HepG2 (cell line): Measurements from ENCODE around the gene ANKS1A. TPM values are rescaled to one million over a fixed set of nuclear protein-coding genes. Genes with fewer than 3 reads are reported as not detected.

Experiments
- ATAC-seq: fragments of 200-7000 bp; cut with Tn5 transposase; 3 replicates; pipeline ENCODE4 v1.9.1; 2020; ENCODE audit warnings: mild to moderate bottlenecking, moderate library complexity
- BruUV-seq: library from RNA; stranded (reverse); fragments of 400-500 nt; replicated peaks from 2 replicates; lab custom pipeline; 2021; lab: Mats Ljungman, UMichigan
- CTCF ChIA-PET: fragments of 300-600 bp; formaldehyde crosslinking; extraction: SDS; loops from one replicate; lab custom pipeline; 2021; ENCODE audit warnings: low total read pairs, inconsistent platforms, low intra/inter-chr PET ratio; lab: Yijun Ruan, JAX
- POLR2A ChIA-PET: fragments of 350-600 bp; sonication (Branson Sonifier 250); formaldehyde crosslinking; loops from one replicate; lab custom pipeline; 2020; ENCODE audit warnings: antibody characterized with exemption, inconsistent platforms; lab: Yijun Ruan, JAX
- DNase-seq: peaks from one replicate; pipeline ENCODE4 v3.0.0-alpha.2; 2015; ENCODE audit warnings: low spot score
- FAIRE-seq: peaks from 3 replicates; lab custom pipeline; 2011; peaks lifted over from hg19 to GRCh38; lab: Jason Lieb, UNC
- H2AFZ ChIP-seq: one replicate; pipeline ENCODE4 v1.6.1; 2011; ENCODE audit warnings: low read length, inconsistent platforms
- H3K27ac ChIP-seq: fragments of 300-600 bp; 3 replicates; pipeline ENCODE4 v1.8.0; 2011; ENCODE audit warnings: mixed run types, mild to moderate bottlenecking, mixed read lengths, low read length, inconsistent platforms; ENCODE audit not compliant: insufficient read depth; ENCODE audit errors: extremely low read length
- H3K27me3 ChIP-seq, 2 experiments: fragments of 200-600 bp in 1 of 2; 2 replicates in 1 of 2; 3 replicates in 1 of 2; pipeline versions ENCODE4 v1.6.0 to v1.8.0; 2011; ENCODE audit warnings: low read length in 2 of 2, mild to moderate bottlenecking in 2 of 2, moderate library complexity in 2 of 2, inconsistent platforms in 1 of 2; ENCODE audit not compliant: insufficient read depth in 2 of 2, control insufficient read depth in 1 of 2
- H3K36me3 ChIP-seq, 2 experiments: fragments of 200-600 bp in 1 of 2; replicated peaks in 1 of 2; 2 replicates in 1 of 2; 3 replicates in 1 of 2; pipeline versions ENCODE4 v1.5.1 to v1.8.0; 2011; ENCODE audit warnings: low read length in 2 of 2, inconsistent platforms in 1 of 2; ENCODE audit not compliant: insufficient read depth in 2 of 2, control insufficient read depth in 1 of 2
- H3K4me1 ChIP-seq: 2 replicates; pipeline ENCODE4 v1.5.1; 2012; ENCODE audit warnings: low read length, inconsistent platforms; ENCODE audit not compliant: insufficient read depth
- H3K4me2 ChIP-seq: 2 replicates; pipeline ENCODE4 v1.6.0; 2011; ENCODE audit warnings: low read depth, low read length, inconsistent platforms
- H3K4me3 ChIP-seq, 3 experiments: fragments of 200-600 bp in 1 of 3; sonication (generic), shearing (Covaris generic) in 1 of 3; replicated peaks in 1 of 3; 2 replicates each; pipeline ENCODE4 v1.5.1; 2011 to 2016; ENCODE audit warnings: low read length in 3 of 3, inconsistent platforms in 2 of 3, low read depth in 2 of 3, mild to moderate bottlenecking in 2 of 3, control low read depth in 1 of 3, mixed read lengths in 1 of 3; ENCODE audit not compliant: insufficient read depth in 1 of 3
- H3K79me2 ChIP-seq: one replicate; pipeline ENCODE4 v1.6.1; 2011; ENCODE audit warnings: low read length, inconsistent platforms; ENCODE audit not compliant: insufficient read depth
- H3K9ac ChIP-seq: 2 replicates; pipeline ENCODE4 v1.6.0; 2011; ENCODE audit warnings: mild to moderate bottlenecking, low read depth, low read length, inconsistent platforms; ENCODE audit not compliant: insufficient read depth
- H3K9me3 ChIP-seq: 2 replicates; pipeline ENCODE4 v1.5.1; 2012; ENCODE audit warnings: mild to moderate bottlenecking, low read length
- H4K20me1 ChIP-seq: 2 replicates; pipeline ENCODE4 v1.6.0; 2011; ENCODE audit warnings: inconsistent platforms, mild to moderate bottlenecking, low read length, moderate library complexity; ENCODE audit not compliant: insufficient read depth
- ATF7-NPFF ChIP-seq: sonication (generic); formaldehyde crosslinking; IDR thresholded peaks from 2 replicates; pipeline ENCODE4 v1.8.1; 2023; ENCODE audit warnings: mild to moderate bottlenecking, low read depth, missing genetic modification reagents, moderate library complexity
- HNF4G ChIP-seq, 2 experiments: sonication (generic) in 1 of 2; formaldehyde crosslinking in 1 of 2; IDR thresholded peaks; 2 replicates each; pipeline versions ENCODE4 v1.4.0 to v1.6.1; 2011 to 2020; ENCODE audit warnings: borderline replicate concordance in 2 of 2, low read depth in 2 of 2, mild to moderate bottlenecking in 2 of 2, low read length in 1 of 2, missing genetic modification reagents in 1 of 2, moderate library complexity in 1 of 2
- NFYB ChIP-seq: sonication (generic); formaldehyde crosslinking; IDR thresholded peaks from 2 replicates; pipeline ENCODE4 v1.4.0; 2020; ENCODE audit warnings: missing genetic modification reagents
- RAD51 ChIP-seq: fragments of 450-650 bp; IDR thresholded peaks from 2 replicates; pipeline ENCODE4 v1.6.1; 2016; ENCODE audit warnings: borderline replicate concordance
- RCOR2 ChIP-seq: IDR thresholded peaks from 2 replicates; pipeline ENCODE4 v1.6.1; 2016; ENCODE audit warnings: missing biosample characterization, missing genetic modification reagents
- SP2 ChIP-seq: sonication (generic); formaldehyde crosslinking; IDR thresholded peaks from 2 replicates; pipeline ENCODE4 v1.5.1; 2020; ENCODE audit warnings: mild to moderate bottlenecking, missing genetic modification reagents
- TARDBP ChIP-seq: sonication (generic); formaldehyde crosslinking; IDR thresholded peaks from 2 replicates; pipeline ENCODE4 v1.8.0; 2022; ENCODE audit warnings: mild to moderate bottlenecking, missing genetic modification reagents
- XRCC5 ChIP-seq: fragments of 200-400 bp; formaldehyde crosslinking; optimal IDR thresholded peaks from 2 replicates; pipeline ENCODE3; 2017; ENCODE audit warnings: mild to moderate bottlenecking, low read length
- ZNF180 ChIP-seq: sonication (generic); formaldehyde crosslinking; IDR thresholded peaks from 2 replicates; pipeline ENCODE4 v1.4.0; 2020; ENCODE audit warnings: low read depth, missing genetic modification reagents, borderline replicate concordance
- ZNF772 ChIP-seq: sonication (generic); formaldehyde crosslinking; IDR thresholded peaks from 2 replicates; pipeline ENCODE4 v1.5.0; 2020; ENCODE audit warnings: mild to moderate bottlenecking, missing genetic modification reagents
- ZSCAN9 ChIP-seq: IDR thresholded peaks from 2 replicates; pipeline ENCODE4 v1.6.1; 2016; ENCODE audit warnings: borderline replicate concordance
- WGBS: methylation state at CpG from one replicate; pipeline ENCODE4 v1.1.6; 2017; ENCODE audit warnings: low lambda C conversion rate; 5-methylcytosine and 5-hydroxymethylcytosine counted together
- in situ Hi-C: cut with HindIII; loops from 2 replicates; pipeline ENCODE4 v1.10.0; 2017; ENCODE audit warnings: low pct_unique_long_range_greater_than_20kb; ENCODE audit not compliant: extremely low pct_ligation_motif_present
- intact Hi-C: fragments of 100-400 bp; cut with micrococcal nuclease; formaldehyde crosslinking; loops from one replicate; pipeline ENCODE4 v1.10.0; 2022; ENCODE audit not compliant: unreplicated experiment
- polyA plus RNA-seq, 8 experiments: library from polyadenylated mRNA; depleted of rRNA in 3 of 8; stranded (reverse) in 7 of 8; unstranded in 1 of 8; fragments of >200 nt; fragmentation: Illumina TruSeq in 4 of 8; extraction: Trizol in 4 of 8; gene quantifications; 2 replicates each; pipeline versions ENCODE4 v1.2.1 to v1.2.3, GENCODE V29; 2011 to 2016; ENCODE audit warnings: low read depth in 4 of 8, missing spikeins in 1 of 8, mixed read lengths in 1 of 8; ENCODE audit not compliant: insufficient read depth in 1 of 8
- total RNA-seq, 5 experiments: library from RNA; depleted of rRNA; stranded (reverse); fragments of >200 nt; fragmentation: Illumina TruSeq; extraction: Trizol; gene quantifications; 2 replicates each; pipeline ENCODE4 v1.2.3, GENCODE V29; 2016; ENCODE audit warnings: low read depth in 1 of 5
- TF ChIP-seq, protein P1 (sequence below): sonication (generic); formaldehyde crosslinking; IDR thresholded peaks from 2 replicates; pipeline ENCODE4 v1.4.0; 2020; ENCODE audit warnings: mild to moderate bottlenecking, missing genetic modification reagents, borderline replicate concordance

The ANKS1A gene
- total and polyA plus RNA-seq, 2 of the 13 experiments (the other 11 are each of a cell fraction or from before 2014, with no cell fraction given) = 7.2 to 15.1 TPM

GRCh38 chr6:35030099-35030498 lies 141.0 kb downstream of the ANKS1A start:
- peaks cover 5 to 16% of the 10 kb centered on the region in 2 experiments; a peak in 4 of 5 replicates for H3K36me3 ChIP-seq
- FAIRE-seq (no peak), ATAC-seq (no peak), DNase-seq (no peak)
- H3K27ac ChIP-seq = no peak overlapping the region
- H3K4me1 ChIP-seq = peaks cover 19% of the 10 kb centered on the region
- no TSS peak for BruUV-seq
- H4K20me1 ChIP-seq = no peaks in the 10 kb centered on the region
- no peaks in the 10 kb centered on the region for H3K9me3 ChIP-seq
- in situ Hi-C loops = no loop called here
- POLR2A ChIA-PET = no interaction called here
- H3K27me3 ChIP-seq = no peaks in the 10 kb centered on the region
- H3K79me2 ChIP-seq = no peaks in the 10 kb centered on the region
- H3K4me3 ChIP-seq = no peak overlapping the region
- 98% methylated on average over 2 of the region's 2 CpGs for WGBS
- intact Hi-C loops = no loop called here
- CTCF ChIA-PET = no interaction called here
- H3K4me2 ChIP-seq = no peak overlapping the region
- H2AFZ ChIP-seq = no peak overlapping the region
- H3K9ac ChIP-seq = no peak overlapping the region
- no peak for TF ChIP-seq RAD51
- no peak for TF ChIP-seq ATF7-NPFF (CRISPR knock-in tag)
- TF ChIP-seq, all 625 proteins: peak for 0

- no peaks in the 10 kb centered on the region for H4K20me1 ChIP-seq
- H3K4me2 ChIP-seq = peak overlapping the region; percentile 31
- ATAC-seq (peak; percentile 98), DNase-seq (peak; percentile 79), FAIRE-seq (peak; percentile 98)
- ChIA-PET CTCF (no interaction called here), POLR2A (no interaction called here)
- peaks cover 19% of the 10 kb centered on the region for H3K4me1 ChIP-seq
- 36% methylated on average over 5 of the region's 5 CpGs for WGBS
- H3K27ac ChIP-seq = peak overlapping the region; percentile 45
- in situ Hi-C loops = no loop called here
- H3K9me3 ChIP-seq = no peaks in the 10 kb centered on the region
- no TSS peak for BruUV-seq
- intact Hi-C loops = no loop called here
- no peaks in the 10 kb centered on the region for H3K27me3 ChIP-seq
- no peak overlapping the region for H2AFZ ChIP-seq
- no peak overlapping the region for H3K9ac ChIP-seq
- no peaks in the 10 kb centered on the region for H3K79me2 ChIP-seq
- H3K4me3 ChIP-seq = no peak overlapping the region
- peaks cover 5 to 16% of the 10 kb centered on the region in 2 experiments; a peak in 3 of 5 replicates for H3K36me3 ChIP-seq
- TF ChIP-seq SP2 (CRISPR knock-in tag) (no peak), HNF4G (IDR thresholded peaks at IDR 0.05; ENCODE audit: borderline replicate concordance, low read depth, low read length) (peak; percentile 69), HNF4G (CRISPR knock-in tag; IDR thresholded peaks at IDR 0.05; ENCODE audit: borderline replicate concordance, low read depth) (peak; percentile 32; the same call in 1 of the 2 replicates), XRCC5 (peak; percentile 62), ZNF772 (peak; percentile 51; the same call in 1 of the 2 replicates), ZNF180 (CRISPR knock-in tag) (no peak), NFYB (CRISPR knock-in tag) (peak; percentile 10; the same call in 1 of the 2 replicates), ZSCAN9 (0 out of 2 replicates have a peak, but pooled peaks have one; percentile 16), TARDBP (peak; percentile 42; the same call in 1 of the 2 replicates), RCOR2 (CRISPR knock-in tag) (peak; percentile 10; the same call in 1 of the 2 replicates)
- TF ChIP-seq, protein P1, sequence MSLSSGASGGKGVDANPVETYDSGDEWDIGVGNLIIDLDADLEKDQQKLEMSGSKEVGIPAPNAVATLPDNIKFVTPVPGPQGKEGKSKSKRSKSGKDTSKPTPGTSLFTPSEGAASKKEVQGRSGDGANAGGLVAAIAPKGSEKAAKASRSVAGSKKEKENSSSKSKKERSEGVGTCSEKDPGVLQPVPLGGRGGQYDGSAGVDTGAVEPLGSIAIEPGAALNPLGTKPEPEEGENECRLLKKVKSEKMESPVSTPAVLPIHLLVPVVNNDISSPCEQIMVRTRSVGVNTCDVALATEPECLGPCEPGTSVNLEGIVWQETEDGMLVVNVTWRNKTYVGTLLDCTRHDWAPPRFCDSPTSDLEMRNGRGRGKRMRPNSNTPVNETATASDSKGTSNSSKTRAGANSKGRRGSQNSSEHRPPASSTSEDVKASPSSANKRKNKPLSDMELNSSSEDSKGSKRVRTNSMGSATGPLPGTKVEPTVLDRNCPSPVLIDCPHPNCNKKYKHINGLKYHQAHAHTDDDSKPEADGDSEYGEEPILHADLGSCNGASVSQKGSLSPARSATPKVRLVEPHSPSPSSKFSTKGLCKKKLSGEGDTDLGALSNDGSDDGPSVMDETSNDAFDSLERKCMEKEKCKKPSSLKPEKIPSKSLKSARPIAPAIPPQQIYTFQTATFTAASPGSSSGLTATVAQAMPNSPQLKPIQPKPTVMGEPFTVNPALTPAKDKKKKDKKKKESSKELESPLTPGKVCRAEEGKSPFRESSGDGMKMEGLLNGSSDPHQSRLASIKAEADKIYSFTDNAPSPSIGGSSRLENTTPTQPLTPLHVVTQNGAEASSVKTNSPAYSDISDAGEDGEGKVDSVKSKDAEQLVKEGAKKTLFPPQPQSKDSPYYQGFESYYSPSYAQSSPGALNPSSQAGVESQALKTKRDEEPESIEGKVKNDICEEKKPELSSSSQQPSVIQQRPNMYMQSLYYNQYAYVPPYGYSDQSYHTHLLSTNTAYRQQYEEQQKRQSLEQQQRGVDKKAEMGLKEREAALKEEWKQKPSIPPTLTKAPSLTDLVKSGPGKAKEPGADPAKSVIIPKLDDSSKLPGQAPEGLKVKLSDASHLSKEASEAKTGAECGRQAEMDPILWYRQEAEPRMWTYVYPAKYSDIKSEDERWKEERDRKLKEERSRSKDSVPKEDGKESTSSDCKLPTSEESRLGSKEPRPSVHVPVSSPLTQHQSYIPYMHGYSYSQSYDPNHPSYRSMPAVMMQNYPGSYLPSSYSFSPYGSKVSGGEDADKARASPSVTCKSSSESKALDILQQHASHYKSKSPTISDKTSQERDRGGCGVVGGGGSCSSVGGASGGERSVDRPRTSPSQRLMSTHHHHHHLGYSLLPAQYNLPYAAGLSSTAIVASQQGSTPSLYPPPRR (CRISPR knock-in tag) = no peak
Observed at GRCh38 chr6:35031611-35032529, 142.8 kb downstream of the ANKS1A start.
